ENCODE results near the gene FBN2. TPM values are rescaled to one million over a fixed set of nuclear protein-coding genes. Genes with fewer than 3 reads are reported as not detected.

Gene FBN2
- total RNA-seq, 1 donor from 2014 or later = 0.58 TPM

DNA sequence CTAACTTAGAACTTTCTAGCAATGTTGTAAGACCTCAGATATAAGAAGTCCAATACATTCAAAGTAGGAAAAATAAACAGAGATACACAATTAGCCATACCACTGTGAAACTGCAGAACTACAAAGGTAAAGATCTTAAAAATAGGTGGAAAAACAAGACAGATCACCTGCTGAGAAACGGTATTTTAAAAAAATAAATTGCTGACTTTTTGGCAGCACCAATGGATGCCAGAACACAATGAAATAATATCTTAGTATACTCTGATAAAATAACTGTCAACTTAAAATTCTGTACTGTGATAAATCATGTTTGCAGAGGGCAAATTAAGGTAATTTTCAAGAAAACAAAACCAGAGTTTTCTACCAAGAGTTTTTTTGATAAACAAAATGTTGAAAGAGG lies 138.9 kb downstream of the FBN2 start:
- no peak for DNase-seq
- H3K27ac ChIP-seq = no peak overlapping the region
- no peaks in the 10 kb centered on the region for H3K4me1 ChIP-seq
- no peak for ATAC-seq
- H3K4me3 ChIP-seq = no peak overlapping the region
- no peaks in the 10 kb centered on the region for H3K27me3 ChIP-seq
- intact Hi-C loops (cut with DNase I) = no loop called here
- TF ChIP-seq, protein P1, sequence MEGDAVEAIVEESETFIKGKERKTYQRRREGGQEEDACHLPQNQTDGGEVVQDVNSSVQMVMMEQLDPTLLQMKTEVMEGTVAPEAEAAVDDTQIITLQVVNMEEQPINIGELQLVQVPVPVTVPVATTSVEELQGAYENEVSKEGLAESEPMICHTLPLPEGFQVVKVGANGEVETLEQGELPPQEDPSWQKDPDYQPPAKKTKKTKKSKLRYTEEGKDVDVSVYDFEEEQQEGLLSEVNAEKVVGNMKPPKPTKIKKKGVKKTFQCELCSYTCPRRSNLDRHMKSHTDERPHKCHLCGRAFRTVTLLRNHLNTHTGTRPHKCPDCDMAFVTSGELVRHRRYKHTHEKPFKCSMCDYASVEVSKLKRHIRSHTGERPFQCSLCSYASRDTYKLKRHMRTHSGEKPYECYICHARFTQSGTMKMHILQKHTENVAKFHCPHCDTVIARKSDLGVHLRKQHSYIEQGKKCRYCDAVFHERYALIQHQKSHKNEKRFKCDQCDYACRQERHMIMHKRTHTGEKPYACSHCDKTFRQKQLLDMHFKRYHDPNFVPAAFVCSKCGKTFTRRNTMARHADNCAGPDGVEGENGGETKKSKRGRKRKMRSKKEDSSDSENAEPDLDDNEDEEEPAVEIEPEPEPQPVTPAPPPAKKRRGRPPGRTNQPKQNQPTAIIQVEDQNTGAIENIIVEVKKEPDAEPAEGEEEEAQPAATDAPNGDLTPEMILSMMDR (IDR thresholded peaks at IDR 0.05) = no peak
- H3K36me3 ChIP-seq = no peaks in the 10 kb centered on the region
- H3K9me3 ChIP-seq = no peaks in the 10 kb centered on the region

GRCh38 chr5:128397876-128398275 lies 140.2 kb downstream of the FBN2 start:
- H3K4me3 ChIP-seq = no peak overlapping the region
- ATAC-seq = no peak
- TF ChIP-seq, protein P1 (IDR thresholded peaks at IDR 0.05) = no peak
- no peaks in the 10 kb centered on the region for H3K27me3 ChIP-seq
- no peaks in the 10 kb centered on the region for H3K36me3 ChIP-seq
- intact Hi-C loops (cut with DNase I) = no loop called here
- DNase-seq = no peak
- no peaks in the 10 kb centered on the region for H3K4me1 ChIP-seq
- H3K9me3 ChIP-seq = no peaks in the 10 kb centered on the region
- H3K27ac ChIP-seq = no peak overlapping the region

GRCh38 chr5:128395073-128395472 lies 143.0 kb downstream of the FBN2 start:
- no peak overlapping the region for H3K27ac ChIP-seq
- H3K36me3 ChIP-seq = no peaks in the 10 kb centered on the region
- intact Hi-C loops (cut with DNase I) = no loop called here
- H3K27me3 ChIP-seq = no peaks in the 10 kb centered on the region
- ATAC-seq (no peak), DNase-seq (no peak)
- no peaks in the 10 kb centered on the region for H3K9me3 ChIP-seq
- TF ChIP-seq, protein P1 (IDR thresholded peaks at IDR 0.05) = no peak
- no peak overlapping the region for H3K4me3 ChIP-seq
- no peaks in the 10 kb centered on the region for H3K4me1 ChIP-seq

DNA sequence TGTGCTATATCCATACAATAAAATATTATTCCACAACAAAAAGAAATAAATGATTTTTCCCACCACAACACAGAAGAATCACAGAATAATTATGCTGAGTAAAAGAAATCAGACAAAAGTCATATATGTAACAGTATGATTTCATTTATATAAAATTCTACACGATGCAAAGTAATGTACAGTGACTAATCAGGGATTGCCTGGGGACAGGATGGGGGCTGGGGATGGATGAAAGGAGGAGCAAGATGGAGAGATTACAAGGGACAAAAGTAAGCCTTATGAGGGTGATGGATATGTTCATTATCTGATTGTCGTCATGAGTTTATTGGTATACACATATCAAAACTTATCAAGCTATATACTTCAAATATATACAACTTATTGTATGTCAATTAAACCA lies 154.0 kb downstream of the FBN2 start:
- no peaks in the 10 kb centered on the region for H3K27me3 ChIP-seq
- DNase-seq (no peak), ATAC-seq (no peak)
- no peak overlapping the region for H3K4me3 ChIP-seq
- intact Hi-C loops (cut with DNase I) = no loop called here
- no peaks in the 10 kb centered on the region for H3K9me3 ChIP-seq
- no peak overlapping the region for H3K27ac ChIP-seq
- no peaks in the 10 kb centered on the region for H3K4me1 ChIP-seq
- H3K36me3 ChIP-seq = no peaks in the 10 kb centered on the region
- TF ChIP-seq, protein P1 (IDR thresholded peaks at IDR 0.05) = no peak

- intact Hi-C loops (cut with DNase I) = no loop called here
- TF ChIP-seq, protein P1 (IDR thresholded peaks at IDR 0.05) = no peak
- no peak for DNase-seq
- Histone ChIP-seq H3K27ac (no peak overlapping the region), H3K4me3 (no peak overlapping the region), H3K36me3 (no peaks in the 10 kb centered on the region), H3K27me3 (no peaks in the 10 kb centered on the region), H3K9me3 (no peaks in the 10 kb centered on the region), H3K4me1 (no peaks in the 10 kb centered on the region)
- no peak for ATAC-seq
Observed at GRCh38 chr5:128380337-128380736, 157.7 kb downstream of the FBN2 start.

GRCh38 chr5:128378632-128379031 lies 159.4 kb downstream of the FBN2 start:
- H3K9me3 ChIP-seq = no peaks in the 10 kb centered on the region
- H3K4me3 ChIP-seq = no peak overlapping the region
- H3K4me1 ChIP-seq = no peaks in the 10 kb centered on the region
- no peaks in the 10 kb centered on the region for H3K36me3 ChIP-seq
- ATAC-seq (no peak), DNase-seq (no peak)
- TF ChIP-seq, protein P1 (IDR thresholded peaks at IDR 0.05) = no peak
- no peaks in the 10 kb centered on the region for H3K27me3 ChIP-seq
- intact Hi-C loops (cut with DNase I) = no loop called here
- H3K27ac ChIP-seq = no peak overlapping the region

Measured in upper lobe of right lung (tissue), 1 donor.